Effector memory CD8-positive, alpha-beta T cell (primary cell): ENCODE measurements around the gene SRC.

Experiments
- ATAC-seq: fragments of 150-1000 bp; cut with Tn5 transposase; replicated peaks from 2 replicates; pipeline ENCODE4 v1.10.0; 2021; ENCODE audit warnings: mild to moderate bottlenecking, moderate library complexity
- DNase-seq, 3 experiments: peaks; one replicate each; pipeline ENCODE4 v3.0.0; 2021
- H3K27ac Mint-ChIP-seq, 2 donors: one replicate each; pipeline ENCODE4 v1.8.0; 2022; ENCODE audit warnings: mild to moderate bottlenecking in 2 of 2, mixed read lengths in 2 of 2, moderate library complexity in 2 of 2
- H3K27me3 Mint-ChIP-seq, 2 donors: one replicate each; pipeline ENCODE4 v1.8.0; 2022; ENCODE audit warnings: mixed read lengths in 2 of 2
- H3K36me3 Mint-ChIP-seq: one replicate; pipeline ENCODE4 v1.8.0; 2022; ENCODE audit warnings: mild to moderate bottlenecking, moderate library complexity, mixed read lengths; ENCODE audit not compliant: insufficient read depth
- H3K4me1 Mint-ChIP-seq, 2 donors: one replicate each; pipeline ENCODE4 v1.8.0; 2022; ENCODE audit warnings: low read depth in 2 of 2, mixed read lengths in 2 of 2
- H3K4me3 Mint-ChIP-seq, 2 donors: one replicate each; pipeline ENCODE4 v1.8.0; 2022; ENCODE audit warnings: mild to moderate bottlenecking in 2 of 2, mixed read lengths in 2 of 2, moderate library complexity in 2 of 2
- H3K9me3 Mint-ChIP-seq, 2 donors: one replicate each; pipeline ENCODE4 v1.8.0; 2022; ENCODE audit warnings: mixed read lengths in 2 of 2

The SRC gene

GRCh38 chr20:37424062-37424851 is 78.3 kb downstream of the SRC start:
- peaks cover 16 to 29% of the 10 kb centered on the region in 2 donors for H3K27me3 Mint-ChIP-seq
- no peaks in the 10 kb centered on the region for H3K9me3 Mint-ChIP-seq
- no peaks in the 10 kb centered on the region for H3K36me3 Mint-ChIP-seq
- no peak overlapping the region for H3K4me3 Mint-ChIP-seq
- DNase-seq (no peak), ATAC-seq (no peak)
- no peak overlapping the region for H3K27ac Mint-ChIP-seq
- no peaks in the 10 kb centered on the region for H3K4me1 Mint-ChIP-seq

GRCh38 chr20:37425103-37425625 is 79.2 kb downstream of the SRC start:
- no peak for DNase-seq
- Mint-ChIP-seq H3K4me1 (no peaks in the 10 kb centered on the region), H3K27ac (no peak overlapping the region), H3K9me3 (no peaks in the 10 kb centered on the region), H3K4me3 (no peak overlapping the region), H3K36me3 (no peaks in the 10 kb centered on the region), H3K27me3 (peaks cover 12 to 29% of the 10 kb centered on the region in 2 donors)
- no peak for ATAC-seq

- Mint-ChIP-seq H3K27me3 (peaks cover 2 to 22% of the 10 kb centered on the region in 2 donors), H3K27ac (no peak overlapping the region), H3K36me3 (no peaks in the 10 kb centered on the region), H3K4me3 (no peak overlapping the region), H3K9me3 (no peaks in the 10 kb centered on the region), H3K4me1 (no peaks in the 10 kb centered on the region)
- no peak for ATAC-seq
- DNase-seq = no peak
Observed at GRCh38 chr20:37426106-37426505, 80.2 kb downstream of the SRC start.

- Mint-ChIP-seq H3K27me3 (peaks cover 0 to 15% of the 10 kb centered on the region in 2 donors), H3K27ac (no peak overlapping the region), H3K9me3 (no peaks in the 10 kb centered on the region), H3K4me1 (no peaks in the 10 kb centered on the region), H3K4me3 (no peak overlapping the region), H3K36me3 (no peaks in the 10 kb centered on the region)
- DNase-seq (no peak), ATAC-seq (no peak)
Observed at GRCh38 chr20:37426978-37427377, 81.0 kb downstream of the SRC start.

- no peaks in the 10 kb centered on the region for H3K9me3 Mint-ChIP-seq
Observed at GRCh38 chr20:37430044-37430443, 84.1 kb downstream of the SRC start.

GRCh38 chr20:37430778-37431460 is 85.0 kb downstream of the SRC start:
- H3K27ac Mint-ChIP-seq = no peak overlapping the region
- H3K9me3 Mint-ChIP-seq = no peaks in the 10 kb centered on the region
- DNase-seq (no peak), ATAC-seq (no peak)
- no peaks in the 10 kb centered on the region for H3K36me3 Mint-ChIP-seq
- H3K4me1 Mint-ChIP-seq = no peaks in the 10 kb centered on the region
- H3K4me3 Mint-ChIP-seq = no peak overlapping the region
- no peaks in the 10 kb centered on the region for H3K27me3 Mint-ChIP-seq

More at GRCh38 chr20:37430044-37430443, 84.1 kb downstream of the SRC start:
- ATAC-seq (no peak), DNase-seq (no peak)
- no peak overlapping the region for H3K4me3 Mint-ChIP-seq
- no peaks in the 10 kb centered on the region for H3K27me3 Mint-ChIP-seq
- no peaks in the 10 kb centered on the region for H3K4me1 Mint-ChIP-seq
- no peaks in the 10 kb centered on the region for H3K36me3 Mint-ChIP-seq
- no peak overlapping the region for H3K27ac Mint-ChIP-seq

- ATAC-seq (no peak), DNase-seq (no peak)
- H3K4me3 Mint-ChIP-seq = no peak overlapping the region
- no peaks in the 10 kb centered on the region for H3K4me1 Mint-ChIP-seq
- H3K9me3 Mint-ChIP-seq = no peaks in the 10 kb centered on the region
- H3K27me3 Mint-ChIP-seq = no peaks in the 10 kb centered on the region
- no peak overlapping the region for H3K27ac Mint-ChIP-seq
- no peaks in the 10 kb centered on the region for H3K36me3 Mint-ChIP-seq
Observed at GRCh38 chr20:37431786-37432185, 85.8 kb downstream of the SRC start.

GRCh38 chr20:37432606-37433005 is 86.7 kb downstream of the SRC start:
- Mint-ChIP-seq H3K9me3 (no peaks in the 10 kb centered on the region), H3K36me3 (no peaks in the 10 kb centered on the region), H3K4me3 (no peak overlapping the region), H3K27ac (no peak overlapping the region), H3K4me1 (no peaks in the 10 kb centered on the region), H3K27me3 (no peaks in the 10 kb centered on the region)
- DNase-seq (no peak), ATAC-seq (no peak)

GRCh38 chr20:37435607-37436006 is 89.7 kb downstream of the SRC start:
- peaks cover 6 to 16% of the 10 kb centered on the region in 2 donors for H3K27me3 Mint-ChIP-seq
- no peaks in the 10 kb centered on the region for H3K4me1 Mint-ChIP-seq
- ATAC-seq (no peak), DNase-seq (no peak)
- H3K9me3 Mint-ChIP-seq = no peaks in the 10 kb centered on the region
- no peaks in the 10 kb centered on the region for H3K36me3 Mint-ChIP-seq
- no peak overlapping the region for H3K27ac Mint-ChIP-seq
- H3K4me3 Mint-ChIP-seq = no peak overlapping the region

- no peak overlapping the region for H3K4me3 Mint-ChIP-seq
- peaks cover 6 to 16% of the 10 kb centered on the region in 2 donors for H3K27me3 Mint-ChIP-seq
- ATAC-seq (no peak), DNase-seq (no peak)
- H3K27ac Mint-ChIP-seq = no peak overlapping the region
- H3K9me3 Mint-ChIP-seq = no peaks in the 10 kb centered on the region
- H3K4me1 Mint-ChIP-seq = no peaks in the 10 kb centered on the region
- H3K36me3 Mint-ChIP-seq = no peaks in the 10 kb centered on the region
Observed at GRCh38 chr20:37436527-37437186, 90.7 kb downstream of the SRC start.

- ATAC-seq (no peak), DNase-seq (no peak)
- Mint-ChIP-seq H3K4me1 (no peaks in the 10 kb centered on the region), H3K36me3 (no peaks in the 10 kb centered on the region), H3K27ac (no peak overlapping the region), H3K27me3 (peaks cover 6 to 16% of the 10 kb centered on the region in 2 donors), H3K9me3 (no peaks in the 10 kb centered on the region), H3K4me3 (no peak overlapping the region)
Observed at GRCh38 chr20:37437676-37438075, 91.7 kb downstream of the SRC start.

- Mint-ChIP-seq H3K9me3 (no peaks in the 10 kb centered on the region), H3K27me3 (peaks cover 6 to 16% of the 10 kb centered on the region in 2 donors)
- ATAC-seq = no peak
Observed at GRCh38 chr20:37438464-37439222, 92.7 kb downstream of the SRC start.

More at GRCh38 chr20:37438464-37439222, 92.7 kb downstream of the SRC start:
- no peak for DNase-seq
- Mint-ChIP-seq H3K36me3 (no peaks in the 10 kb centered on the region), H3K4me1 (no peaks in the 10 kb centered on the region), H3K4me3 (no peak overlapping the region), H3K27ac (no peak overlapping the region)
